ENCODE data around the gene MAP3K6. TPM values are rescaled to one million over a fixed set of nuclear protein-coding genes. Genes with fewer than 3 reads are reported as not detected.

Gene MAP3K6
- total and polyA plus RNA-seq, 2 of the 13 experiments (the other 11 are each of a cell fraction or from before 2014, with no cell fraction given) = 2.7 to 3.2 TPM

DNA sequence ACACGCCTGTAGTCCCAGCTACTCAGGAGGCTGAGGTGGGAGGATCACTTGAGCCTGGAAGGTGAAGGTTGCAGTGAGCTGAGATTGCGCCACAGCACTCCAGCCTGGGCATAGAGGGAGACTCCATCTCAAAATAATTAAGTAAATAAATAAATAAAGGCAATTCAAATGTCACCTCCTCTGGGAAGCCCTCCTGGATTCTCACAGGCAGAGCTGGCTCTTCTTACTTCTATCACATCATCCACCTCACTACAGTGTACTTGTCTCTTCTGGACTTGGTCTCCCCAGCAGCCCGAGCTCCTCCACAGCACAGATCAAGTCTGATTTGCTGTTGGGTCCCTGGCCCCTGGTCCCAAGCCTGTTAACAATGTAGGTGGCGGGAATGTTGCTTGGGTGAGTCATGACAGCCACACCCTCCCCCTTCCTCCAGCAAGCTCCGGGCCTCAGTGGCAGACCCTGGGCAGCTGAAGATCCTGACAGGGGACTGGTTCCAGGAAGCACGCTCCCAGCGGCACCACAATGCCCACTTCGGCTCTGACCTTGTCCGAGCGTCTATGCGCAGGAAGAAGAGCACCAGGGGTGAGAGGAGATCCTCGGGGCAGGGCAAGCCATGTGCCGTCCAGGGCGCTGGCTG is 19.7 kb downstream of the MAP3K6 start:
- Histone ChIP-seq H3K9me3 (ENCODE audit: low read length) (no peaks in the 10 kb centered on the region), H2AFZ (ENCODE audit: low read length) (no peak overlapping the region), H3K36me3 (replicated peaks in 1 of 2; ENCODE audit: control insufficient read depth in 1 of 2, insufficient read depth in 2 of 2, low read length in 2 of 2) (no peaks in the 10 kb centered on the region), H3K79me2 (ENCODE audit: insufficient read depth, low read length) (no peaks in the 10 kb centered on the region), H3K27ac (ENCODE audit: extremely low read length, insufficient read depth, low read length) (no peak overlapping the region), H3K9ac (ENCODE audit: insufficient read depth, low read depth, low read length) (no peak overlapping the region), H3K4me1 (ENCODE audit: insufficient read depth, low read length) (peaks cover 35% of the 10 kb centered on the region), H3K4me2 (ENCODE audit: low read depth, low read length) (no peak overlapping the region), H3K27me3 (ENCODE audit: control insufficient read depth in 1 of 2, insufficient read depth in 2 of 2, low read length in 2 of 2) (no peaks in the 10 kb centered on the region), H3K4me3 (replicated peaks in 1 of 3; ENCODE audit: insufficient read depth in 1 of 3, low read depth in 2 of 3, low read length in 3 of 3) (no peak overlapping the region), H4K20me1 (ENCODE audit: insufficient read depth, low read length) (no peaks in the 10 kb centered on the region)
- intact Hi-C loops (cut with micrococcal nuclease; ENCODE audit: unreplicated experiment) (no loop called here), in situ Hi-C loops (cut with HindIII; ENCODE audit: extremely low pct_ligation_motif_present, low pct_unique_long_range_greater_than_20kb) (no loop called here)
- 94% methylated on average over 9 of the region's 14 CpGs for WGBS (ENCODE audit: low lambda C conversion rate)
- DNase-seq (ENCODE audit: low spot score) (no peak), ATAC-seq (no peak), FAIRE-seq (no peak)
- ChIA-PET POLR2A (no interaction called here), CTCF (ENCODE audit: low intra/inter-chr PET ratio, low total read pairs) (no interaction called here)
- TF ChIP-seq ZFP36 (IDR thresholded peaks at IDR 0.05; ENCODE audit: borderline replicate concordance, low read depth, low read length, partially characterized antibody) (peak; percentile 82), FOSL2 (CRISPR knock-in tag; IDR thresholded peaks at IDR 0.05) (peak; percentile 53), ZNF552 (CRISPR knock-in tag; IDR thresholded peaks at IDR 0.05; ENCODE audit: borderline replicate concordance) (no peak)
- TF ChIP-seq, protein P1, sequence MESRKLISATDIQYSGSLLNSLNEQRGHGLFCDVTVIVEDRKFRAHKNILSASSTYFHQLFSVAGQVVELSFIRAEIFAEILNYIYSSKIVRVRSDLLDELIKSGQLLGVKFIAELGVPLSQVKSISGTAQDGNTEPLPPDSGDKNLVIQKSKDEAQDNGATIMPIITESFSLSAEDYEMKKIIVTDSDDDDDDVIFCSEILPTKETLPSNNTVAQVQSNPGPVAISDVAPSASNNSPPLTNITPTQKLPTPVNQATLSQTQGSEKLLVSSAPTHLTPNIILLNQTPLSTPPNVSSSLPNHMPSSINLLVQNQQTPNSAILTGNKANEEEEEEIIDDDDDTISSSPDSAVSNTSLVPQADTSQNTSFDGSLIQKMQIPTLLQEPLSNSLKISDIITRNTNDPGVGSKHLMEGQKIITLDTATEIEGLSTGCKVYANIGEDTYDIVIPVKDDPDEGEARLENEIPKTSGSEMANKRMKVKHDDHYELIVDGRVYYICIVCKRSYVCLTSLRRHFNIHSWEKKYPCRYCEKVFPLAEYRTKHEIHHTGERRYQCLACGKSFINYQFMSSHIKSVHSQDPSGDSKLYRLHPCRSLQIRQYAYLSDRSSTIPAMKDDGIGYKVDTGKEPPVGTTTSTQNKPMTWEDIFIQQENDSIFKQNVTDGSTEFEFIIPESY (CRISPR knock-in tag; IDR thresholded peaks at IDR 0.05) = peak; percentile 77
- no TSS peak for BruUV-seq (replicated peaks)

DNA sequence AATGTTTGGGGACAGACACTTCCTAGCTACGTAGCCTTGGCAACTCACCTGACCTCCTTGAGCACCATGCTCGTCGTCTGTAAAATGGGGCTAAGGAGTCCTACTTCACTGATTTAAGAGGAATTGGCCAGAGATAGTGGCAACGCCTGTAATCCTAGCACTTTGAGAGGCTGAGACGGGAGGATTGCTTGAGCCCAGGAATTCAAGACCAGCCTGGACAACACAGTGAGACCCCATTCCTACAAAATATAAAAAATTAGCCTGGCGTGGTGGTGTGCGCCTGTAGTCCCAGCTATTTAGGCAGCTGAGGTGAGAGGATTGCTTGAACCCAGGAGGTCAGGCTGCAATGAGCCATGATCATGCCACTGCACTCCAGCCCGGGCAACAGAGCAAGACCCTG is 20.4 kb downstream of the MAP3K6 start:
- no peaks in the 10 kb centered on the region for H3K9me3 ChIP-seq (ENCODE audit: low read length)
- TF ChIP-seq, protein P2, sequence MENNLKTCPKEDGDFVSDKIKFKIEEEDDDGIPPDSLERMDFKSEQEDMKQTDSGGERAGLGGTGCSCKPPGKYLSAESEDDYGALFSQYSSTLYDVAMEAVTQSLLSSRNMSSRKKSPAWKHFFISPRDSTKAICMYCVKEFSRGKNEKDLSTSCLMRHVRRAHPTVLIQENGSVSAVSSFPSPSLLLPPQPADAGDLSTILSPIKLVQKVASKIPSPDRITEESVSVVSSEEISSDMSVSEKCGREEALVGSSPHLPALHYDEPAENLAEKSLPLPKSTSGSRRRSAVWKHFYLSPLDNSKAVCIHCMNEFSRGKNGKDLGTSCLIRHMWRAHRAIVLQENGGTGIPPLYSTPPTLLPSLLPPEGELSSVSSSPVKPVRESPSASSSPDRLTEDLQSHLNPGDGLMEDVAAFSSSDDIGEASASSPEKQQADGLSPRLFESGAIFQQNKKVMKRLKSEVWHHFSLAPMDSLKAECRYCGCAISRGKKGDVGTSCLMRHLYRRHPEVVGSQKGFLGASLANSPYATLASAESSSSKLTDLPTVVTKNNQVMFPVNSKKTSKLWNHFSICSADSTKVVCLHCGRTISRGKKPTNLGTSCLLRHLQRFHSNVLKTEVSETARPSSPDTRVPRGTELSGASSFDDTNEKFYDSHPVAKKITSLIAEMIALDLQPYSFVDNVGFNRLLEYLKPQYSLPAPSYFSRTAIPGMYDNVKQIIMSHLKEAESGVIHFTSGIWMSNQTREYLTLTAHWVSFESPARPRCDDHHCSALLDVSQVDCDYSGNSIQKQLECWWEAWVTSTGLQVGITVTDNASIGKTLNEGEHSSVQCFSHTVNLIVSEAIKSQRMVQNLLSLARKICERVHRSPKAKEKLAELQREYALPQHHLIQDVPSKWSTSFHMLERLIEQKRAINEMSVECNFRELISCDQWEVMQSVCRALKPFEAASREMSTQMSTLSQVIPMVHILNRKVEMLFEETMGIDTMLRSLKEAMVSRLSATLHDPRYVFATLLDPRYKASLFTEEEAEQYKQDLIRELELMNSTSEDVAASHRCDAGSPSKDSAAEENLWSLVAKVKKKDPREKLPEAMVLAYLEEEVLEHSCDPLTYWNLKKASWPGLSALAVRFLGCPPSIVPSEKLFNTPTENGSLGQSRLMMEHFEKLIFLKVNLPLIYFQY (CRISPR knock-in tag; IDR thresholded peaks at IDR 0.05; ENCODE audit: borderline replicate concordance) = no peak
- TF ChIP-seq HNF4A (CRISPR knock-in tag; IDR thresholded peaks at IDR 0.05) (no peak), REXO4 (CRISPR knock-in tag; IDR thresholded peaks at IDR 0.05; ENCODE audit: borderline replicate concordance) (no peak)
- FAIRE-seq (no peak), DNase-seq (ENCODE audit: low spot score) (no peak), ATAC-seq (no peak)
- H3K4me2 ChIP-seq (ENCODE audit: low read depth, low read length) = no peak overlapping the region
- H3K36me3 ChIP-seq (replicated peaks in 1 of 2; ENCODE audit: control insufficient read depth in 1 of 2, insufficient read depth in 2 of 2, low read length in 2 of 2) = no peaks in the 10 kb centered on the region
- over 99% methylated on average over 8 of the region's 8 CpGs for WGBS (ENCODE audit: low lambda C conversion rate)
- intact Hi-C loops (cut with micrococcal nuclease; ENCODE audit: unreplicated experiment) (no loop called here), in situ Hi-C loops (cut with HindIII; ENCODE audit: extremely low pct_ligation_motif_present, low pct_unique_long_range_greater_than_20kb) (no loop called here)
- H3K4me3 ChIP-seq (replicated peaks in 1 of 3; ENCODE audit: insufficient read depth in 1 of 3, low read depth in 2 of 3, low read length in 3 of 3) = no peak overlapping the region
- H3K4me1 ChIP-seq (ENCODE audit: insufficient read depth, low read length) = peaks cover 31% of the 10 kb centered on the region
- ChIA-PET CTCF (ENCODE audit: low intra/inter-chr PET ratio, low total read pairs) (no interaction called here), POLR2A (no interaction called here)
- H3K79me2 ChIP-seq (ENCODE audit: insufficient read depth, low read length) = no peaks in the 10 kb centered on the region
- BruUV-seq (replicated peaks) = no TSS peak
- no peak overlapping the region for H3K27ac ChIP-seq (ENCODE audit: extremely low read length, insufficient read depth, low read length)
- no peaks in the 10 kb centered on the region; a peak in 1 of 5 replicates for H3K27me3 ChIP-seq (ENCODE audit: control insufficient read depth in 1 of 2, insufficient read depth in 2 of 2, low read length in 2 of 2)
- no peak overlapping the region for H2AFZ ChIP-seq (ENCODE audit: low read length)
- no peak overlapping the region for H3K9ac ChIP-seq (ENCODE audit: insufficient read depth, low read depth, low read length)
- no peaks in the 10 kb centered on the region for H4K20me1 ChIP-seq (ENCODE audit: insufficient read depth, low read length)
